HEK293 (cell line): ENCODE measurements around the gene RXFP4.

Experiments used
- AEBP2 ChIP-seq: fragments of 450-650 bp; formaldehyde crosslinking; IDR thresholded peaks from 2 replicates; pipeline ENCODE4 v1.5.1; 2016; ENCODE audit warnings: missing biosample characterization, missing genetic modification characterization, borderline replicate concordance
- KLF10 ChIP-seq: fragments of 450-650 bp; IDR thresholded peaks from 2 replicates; pipeline ENCODE4 v1.5.1; 2018; ENCODE audit warnings: missing biosample characterization, mild to moderate bottlenecking, missing genetic modification characterization
- KLF9 ChIP-seq: fragments of 450-650 bp; formaldehyde crosslinking; IDR thresholded peaks from 2 replicates; pipeline ENCODE4 v1.5.1; 2016; ENCODE audit warnings: missing biosample characterization, missing genetic modification characterization, low read depth
- MEIS1 ChIP-seq: sonication (generic); formaldehyde crosslinking; IDR thresholded peaks from 2 replicates; pipeline ENCODE4 v1.8.1; 2022; ENCODE audit warnings: missing genetic modification reagents, mild to moderate bottlenecking, borderline replicate concordance
- MYNN ChIP-seq: fragments of 450-650 bp; formaldehyde crosslinking; IDR thresholded peaks from 2 replicates; pipeline ENCODE4 v1.5.1; 2016; ENCODE audit warnings: missing biosample characterization, missing genetic modification characterization, borderline replicate concordance
- OSR2 ChIP-seq: fragments of 450-650 bp; formaldehyde crosslinking; IDR thresholded peaks from 2 replicates; pipeline ENCODE4 v1.5.1; 2016; ENCODE audit warnings: missing biosample characterization, missing genetic modification characterization
- PRDM6 ChIP-seq: fragments of 450-650 bp; formaldehyde crosslinking; IDR thresholded peaks from 2 replicates; pipeline ENCODE4 v1.5.1; 2017; ENCODE audit warnings: missing biosample characterization, missing genetic modification characterization
- SP2 ChIP-seq: fragments of 450-650 bp; formaldehyde crosslinking; IDR thresholded peaks from 2 replicates; pipeline ENCODE4 v1.5.1; 2016; ENCODE audit warnings: missing biosample characterization, missing genetic modification characterization
- SP3 ChIP-seq: fragments of 450-650 bp; formaldehyde crosslinking; IDR thresholded peaks from 2 replicates; pipeline ENCODE4 v1.5.1; 2016; ENCODE audit warnings: missing biosample characterization, missing genetic modification characterization
- TRIM28 ChIP-seq: IDR thresholded peaks from 2 replicates; pipeline ENCODE4 v1.6.1; 2011; ENCODE audit warnings: low read length, control low read depth, borderline replicate concordance
- WT1 ChIP-seq: fragments of 450-650 bp; formaldehyde crosslinking; IDR thresholded peaks from 2 replicates; pipeline ENCODE4 v1.5.1; 2016; ENCODE audit warnings: missing biosample characterization, missing genetic modification characterization
- ZBTB6 ChIP-seq: fragments of 450-650 bp; formaldehyde crosslinking; IDR thresholded peaks from 2 replicates; pipeline ENCODE4 v1.5.1; 2017; ENCODE audit warnings: missing biosample characterization, missing genetic modification characterization
- ZFHX2 ChIP-seq: fragments of 450-650 bp; formaldehyde crosslinking; conservative IDR thresholded peaks from 2 replicates; pipeline ENCODE4 v1.5.1; 2016; ENCODE audit warnings: missing biosample characterization, missing genetic modification characterization
- ZNF112 ChIP-seq: fragments of 450-650 bp; formaldehyde crosslinking; IDR thresholded peaks from 2 replicates; pipeline ENCODE4 v1.5.0; 2017; ENCODE audit warnings: missing biosample characterization, missing genetic modification characterization
- ZNF133 ChIP-seq: fragments of 450-650 bp; formaldehyde crosslinking; IDR thresholded peaks from 2 replicates; pipeline ENCODE4 v1.5.1; 2016; ENCODE audit warnings: missing biosample characterization, missing genetic modification characterization
- ZNF16 ChIP-seq: fragments of 450-650 bp; formaldehyde crosslinking; IDR thresholded peaks from 2 replicates; pipeline ENCODE4 v1.5.1; 2016; ENCODE audit warnings: low read depth, missing biosample characterization, missing genetic modification characterization
- ZNF214 ChIP-seq: fragments of 450-650 bp; formaldehyde crosslinking; IDR thresholded peaks from 2 replicates; pipeline ENCODE4 v1.5.1; 2017; ENCODE audit warnings: missing biosample characterization, mild to moderate bottlenecking, missing genetic modification characterization, borderline replicate concordance
- ZNF23 ChIP-seq: fragments of 450-650 bp; formaldehyde crosslinking; IDR thresholded peaks from 2 replicates; pipeline ENCODE4 v1.5.1; 2016; ENCODE audit warnings: missing biosample characterization, missing genetic modification characterization, borderline replicate concordance
- ZNF302 ChIP-seq: fragments of 450-650 bp; formaldehyde crosslinking; IDR thresholded peaks from 2 replicates; pipeline ENCODE4 v1.5.1; 2016; ENCODE audit warnings: missing biosample characterization, missing genetic modification characterization, low read depth
- ZNF341 ChIP-seq: fragments of 450-650 bp; formaldehyde crosslinking; IDR thresholded peaks from 2 replicates; pipeline ENCODE4; 2016; ENCODE audit warnings: low read depth, missing biosample characterization, missing genetic modification characterization
- ZNF37A ChIP-seq: fragments of 450-650 bp; IDR thresholded peaks from 2 replicates; pipeline ENCODE4 v1.5.1; 2018; ENCODE audit warnings: missing biosample characterization, missing genetic modification characterization
- ZNF423 ChIP-seq: fragments of 450-650 bp; formaldehyde crosslinking; IDR thresholded peaks from 2 replicates; pipeline ENCODE4 v1.5.1; 2016; ENCODE audit warnings: missing biosample characterization, missing genetic modification characterization
- ZNF426 ChIP-seq: fragments of 450-650 bp; formaldehyde crosslinking; IDR thresholded peaks from 2 replicates; pipeline ENCODE4 v1.5.1; 2017; ENCODE audit warnings: missing biosample characterization, missing genetic modification characterization, mild to moderate bottlenecking, inconsistent platforms, moderate library complexity
- ZNF513 ChIP-seq: fragments of 450-650 bp; IDR thresholded peaks from 2 replicates; pipeline ENCODE4 v1.5.1; 2018; ENCODE audit warnings: missing biosample characterization, missing genetic modification characterization
- ZNF530 ChIP-seq: fragments of 450-650 bp; formaldehyde crosslinking; IDR thresholded peaks from 2 replicates; pipeline ENCODE4 v1.5.1; 2016; ENCODE audit warnings: low read depth, missing biosample characterization, missing genetic modification characterization
- ZNF544 ChIP-seq: fragments of 450-650 bp; formaldehyde crosslinking; IDR thresholded peaks from 2 replicates; pipeline ENCODE4 v1.5.0; 2017; ENCODE audit warnings: missing biosample characterization, missing genetic modification characterization
- ZNF629 ChIP-seq: fragments of 450-650 bp; formaldehyde crosslinking; IDR thresholded peaks from 2 replicates; pipeline ENCODE4 v1.5.1; 2017; ENCODE audit warnings: missing biosample characterization, missing genetic modification characterization

RXFP4 gene

GRCh38 chr1:155940482-155940992 lies 901 bp upstream of the RXFP4 start (continued):
- 0 out of 2 replicates have a peak, but pooled peaks have one; percentile 13 for TF ChIP-seq ZBTB6 (tag by site-specific recombination)
- no peak for TF ChIP-seq PRDM6 (tag by site-specific recombination)
- no peak for TF ChIP-seq ZFHX2 (tag by site-specific recombination)
- TF ChIP-seq ZNF16 (tag by site-specific recombination): no peak
- peak; percentile 53 for TF ChIP-seq SP3 (tag by site-specific recombination)
- TF ChIP-seq KLF9 (tag by site-specific recombination): no peak
- TF ChIP-seq SP2 (tag by site-specific recombination): peak; percentile 73
- no peak for TF ChIP-seq MEIS1 (CRISPR knock-in tag)
- peak; percentile 69 for TF ChIP-seq OSR2
- TF ChIP-seq ZNF423 (tag by site-specific recombination): no peak
- no peak for TF ChIP-seq ZNF214 (tag by site-specific recombination)
- TF ChIP-seq ZNF133: no peak
- TF ChIP-seq WT1: peak; percentile 91
- 0 out of 2 replicates have a peak, but pooled peaks have one; percentile 23 for TF ChIP-seq KLF10 (tag by site-specific recombination)
- TF ChIP-seq MYNN: no peak
- no peak for TF ChIP-seq TRIM28
- TF ChIP-seq ZNF513 (tag by site-specific recombination): no peak
- no peak for TF ChIP-seq ZNF302 (tag by site-specific recombination)
- TF ChIP-seq ZNF530 (tag by site-specific recombination): no peak
- peak; percentile 53 for TF ChIP-seq ZNF629 (tag by site-specific recombination)
- no peak for TF ChIP-seq AEBP2 (tag by site-specific recombination)
- no peak for TF ChIP-seq ZNF112
- TF ChIP-seq ZNF23: no peak
- no peak for TF ChIP-seq ZNF544
- TF ChIP-seq ZNF341 (tag by site-specific recombination): no peak; the same call in 1 of the 2 replicates
- TF ChIP-seq ZNF37A (tag by site-specific recombination): no peak
- no peak for TF ChIP-seq ZNF426 (tag by site-specific recombination)
